GM21390 (cell line): Measurements from ENCODE around the gene ZNF236.

Experiments
- ATAC-seq: cut with Tn5 transposase; IDR thresholded peaks from one replicate; pipeline ENCODE4 v1.9.1; 2021; ENCODE audit not compliant: unreplicated experiment

The ZNF236 gene

DNA sequence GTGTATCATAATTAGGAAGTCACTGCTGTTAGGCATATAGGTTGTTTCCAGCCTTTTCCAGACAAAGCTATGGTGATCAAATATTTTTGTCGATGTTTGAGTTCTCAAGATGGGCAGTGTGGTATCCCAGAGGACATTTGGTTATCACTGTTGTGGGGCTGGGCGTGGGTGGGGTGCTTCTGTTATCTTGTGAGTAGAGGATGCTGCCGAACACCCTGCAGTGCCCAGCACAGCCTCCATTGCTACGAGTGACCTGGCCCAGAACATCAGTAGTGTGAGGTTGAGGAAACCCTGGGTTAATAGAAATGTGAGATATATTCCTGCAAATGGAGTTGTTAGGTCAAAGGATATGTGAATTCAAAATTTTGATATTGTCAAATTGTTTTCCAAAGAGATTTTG lies 33.2 kb downstream of the ZNF236 start:
- ATAC-seq, result no peak

GRCh38 chr18:76857476-76857875 lies 35.1 kb downstream of the ZNF236 start:
- no peak for ATAC-seq

GRCh38 chr18:76859474-76860339 lies 37.4 kb downstream of the ZNF236 start:
- peak; percentile 87 for ATAC-seq

- ATAC-seq, result no peak
These were observed 38.1 kb downstream of the ZNF236 start for GRCh38 chr18:76860411-76860810.

DNA sequence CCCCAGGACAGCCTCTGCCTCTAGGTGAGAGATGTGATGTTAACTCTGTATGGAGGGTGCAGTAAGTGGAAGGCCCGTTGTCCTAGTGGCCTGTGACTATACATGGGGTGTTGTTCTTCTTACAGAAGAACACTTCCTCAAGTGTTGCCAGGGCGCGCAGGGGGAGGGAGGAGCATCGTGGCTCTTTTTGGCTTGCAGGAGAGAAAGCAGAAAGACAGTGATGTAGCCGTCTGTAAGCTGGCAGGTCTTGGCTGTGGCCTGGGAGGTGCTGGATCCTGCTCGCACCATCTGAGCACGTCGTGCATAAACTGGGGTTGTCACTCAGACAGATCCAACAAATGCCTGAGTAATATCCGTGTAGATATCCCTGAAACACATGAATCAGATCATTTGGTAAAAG lies 44.3 kb downstream of the ZNF236 start:
- no peak for ATAC-seq

GRCh38 chr18:76873311-76873710 lies 51.0 kb downstream of the ZNF236 start:
- ATAC-seq, result no peak

GRCh38 chr18:76873713-76874112 lies 51.4 kb downstream of the ZNF236 start:
- ATAC-seq, result no peak

DNA sequence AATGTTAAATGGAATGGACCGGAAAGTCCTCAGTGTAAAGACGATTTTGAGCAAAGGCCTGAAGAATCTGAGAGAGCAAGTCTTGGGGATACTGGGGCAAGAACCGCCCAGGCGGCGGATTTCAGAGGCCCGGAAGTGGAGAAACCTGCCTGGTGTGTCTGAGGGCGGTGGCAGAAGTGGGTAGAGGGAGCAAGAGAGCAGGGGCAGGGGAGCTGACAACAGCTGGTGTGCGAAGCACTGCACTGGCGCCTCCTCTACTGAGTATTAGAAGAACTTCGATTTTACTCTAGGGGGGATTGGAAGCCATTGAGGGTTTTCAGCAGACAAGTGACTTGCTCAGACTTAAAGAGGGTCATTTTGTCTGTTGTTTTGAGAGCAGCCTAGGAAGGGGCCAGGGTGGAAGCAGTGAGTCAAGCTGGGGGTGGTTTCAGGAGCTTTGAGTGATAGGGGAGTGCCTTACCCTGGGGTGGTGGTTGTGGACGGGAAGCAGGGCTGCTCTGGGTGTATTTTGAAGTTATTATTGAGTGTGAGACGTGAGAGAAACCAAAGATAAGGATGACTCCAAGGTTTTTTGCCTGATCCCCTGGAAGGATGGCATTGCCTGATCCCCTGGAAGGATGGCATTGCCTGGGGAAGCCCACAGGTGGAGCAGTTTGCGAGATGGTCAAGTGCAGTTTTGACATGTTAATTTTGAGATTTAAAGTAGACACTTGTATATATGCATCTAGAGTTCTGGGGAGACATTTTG lies 52.5 kb downstream of the ZNF236 start:
- ATAC-seq, result peak; percentile 32

DNA sequence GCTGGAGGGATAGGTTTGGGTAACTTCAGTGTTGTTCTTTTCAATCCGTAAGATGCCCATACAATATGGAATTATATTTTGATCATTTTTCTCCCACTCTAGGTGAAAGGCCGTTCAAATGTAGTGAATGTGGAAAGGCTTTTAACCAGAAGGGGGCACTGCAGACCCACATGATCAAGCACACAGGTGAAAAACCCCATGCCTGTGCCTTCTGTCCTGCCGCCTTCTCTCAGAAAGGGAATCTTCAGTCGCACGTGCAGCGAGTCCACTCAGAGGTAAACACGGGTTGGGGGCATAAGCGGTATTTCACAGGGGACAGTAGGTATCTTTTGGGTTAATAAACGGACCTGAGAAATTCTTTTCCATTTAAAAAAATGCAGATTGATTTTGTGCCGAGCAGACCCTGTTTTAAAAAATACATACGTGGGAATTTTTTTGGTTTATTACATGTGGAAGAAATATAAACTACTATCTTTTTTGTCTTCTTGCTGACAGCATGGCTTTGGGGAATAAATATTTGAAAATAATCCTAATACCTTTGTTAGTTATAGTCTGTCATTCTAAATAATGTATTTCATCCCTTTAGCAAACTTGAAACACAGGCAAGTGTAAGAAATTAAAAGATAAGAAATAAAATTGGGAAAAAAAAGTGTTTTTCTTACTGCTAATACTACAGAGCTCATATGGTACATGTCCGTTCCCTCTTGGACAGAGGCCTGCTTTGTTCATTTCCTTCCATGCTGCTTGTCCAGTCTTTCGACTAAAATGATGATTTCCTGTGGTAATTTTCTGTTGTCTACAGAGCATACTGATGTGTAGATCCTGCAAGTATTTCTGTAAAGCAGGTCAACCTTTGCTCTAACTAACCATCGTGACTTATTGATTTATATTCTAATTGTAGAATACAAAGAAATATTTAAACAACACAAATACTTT lies 53.3 kb downstream of the ZNF236 start:
- ATAC-seq, result peak; percentile 65

GRCh38 chr18:76878426-76878825 lies 56.1 kb downstream of the ZNF236 start:
- no peak for ATAC-seq

DNA sequence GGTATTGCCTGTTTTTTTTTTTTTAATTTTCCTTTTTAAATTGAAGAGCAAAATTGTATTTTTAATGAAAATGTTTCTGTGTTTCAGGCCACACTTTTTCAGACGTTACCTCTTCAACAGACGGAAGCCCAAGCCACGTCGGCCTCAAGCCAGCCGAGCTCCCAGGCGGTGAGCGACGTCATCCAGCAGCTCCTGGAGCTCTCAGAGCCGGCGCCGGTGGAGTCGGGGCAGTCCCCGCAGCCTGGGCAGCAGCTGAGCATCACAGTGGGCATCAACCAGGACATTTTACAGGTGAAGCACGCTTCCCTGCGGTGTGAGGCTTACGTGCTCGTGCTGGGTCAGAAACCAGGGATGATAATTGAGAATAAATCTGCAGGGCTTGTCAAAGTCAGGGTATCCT lies 57.7 kb downstream of the ZNF236 start:
- no peak for ATAC-seq

DNA sequence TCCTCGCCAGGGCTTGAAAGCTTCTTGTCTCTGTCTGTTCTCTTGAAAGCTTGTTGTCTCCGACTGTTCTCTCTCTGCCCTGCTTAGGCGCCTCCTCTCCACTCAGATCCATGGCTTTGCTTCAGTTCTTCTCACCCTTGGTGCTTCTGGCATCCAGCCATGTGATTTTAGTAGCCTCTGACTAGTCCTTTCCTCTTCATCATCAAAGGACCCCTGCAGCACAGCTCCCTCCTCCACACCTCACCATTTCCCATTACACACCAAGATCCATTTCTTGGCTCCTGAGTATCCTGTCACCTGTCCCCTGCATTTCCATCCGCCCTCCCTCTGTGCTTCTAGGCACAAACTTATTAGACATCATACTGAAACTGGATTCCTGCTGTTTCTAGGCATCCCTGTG lies 59.4 kb downstream of the ZNF236 start:
- ATAC-seq, result no peak

- no peak for ATAC-seq
These were observed 59.8 kb downstream of the ZNF236 start for GRCh38 chr18:76882146-76882545.

DNA sequence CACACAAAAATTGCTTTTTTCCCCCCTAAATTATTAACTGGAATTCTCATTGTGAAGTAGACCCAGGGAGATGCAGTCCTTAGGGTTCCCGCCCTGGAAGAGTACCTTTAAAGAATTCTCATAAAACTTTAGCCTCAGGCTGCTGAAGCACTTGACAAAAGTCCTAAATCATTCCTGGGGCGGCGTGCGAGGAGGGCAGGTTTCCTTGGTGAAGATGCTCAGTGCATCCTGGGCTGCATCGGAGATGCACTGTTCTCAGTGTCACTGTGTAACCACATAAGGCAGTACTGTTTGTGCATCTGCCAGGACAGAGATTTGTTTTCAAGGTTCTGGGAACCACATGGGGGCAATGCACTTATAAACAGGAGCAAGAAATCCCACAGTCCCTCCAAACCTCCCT lies 62.6 kb downstream of the ZNF236 start:
- no peak for ATAC-seq

DNA sequence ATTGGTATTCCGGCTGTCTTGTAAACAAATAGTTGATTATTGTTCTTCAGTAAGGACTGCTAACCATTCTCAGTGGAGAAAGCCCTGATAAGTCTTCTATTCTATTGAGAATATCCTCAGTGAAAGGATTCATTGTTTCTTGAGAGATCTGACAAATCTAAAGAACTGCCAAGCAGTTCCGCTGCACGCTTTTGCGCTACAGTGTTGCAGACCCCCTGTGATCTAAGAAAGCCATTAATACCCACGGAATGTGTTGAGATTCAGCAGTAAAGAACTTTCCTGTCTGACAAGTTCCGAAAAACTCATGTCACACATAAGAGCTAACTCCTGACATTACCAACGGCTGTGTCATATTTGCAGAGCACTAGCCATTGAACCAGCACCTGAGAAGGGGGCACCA lies 63.8 kb downstream of the ZNF236 start:
- ATAC-seq, result no peak

DNA sequence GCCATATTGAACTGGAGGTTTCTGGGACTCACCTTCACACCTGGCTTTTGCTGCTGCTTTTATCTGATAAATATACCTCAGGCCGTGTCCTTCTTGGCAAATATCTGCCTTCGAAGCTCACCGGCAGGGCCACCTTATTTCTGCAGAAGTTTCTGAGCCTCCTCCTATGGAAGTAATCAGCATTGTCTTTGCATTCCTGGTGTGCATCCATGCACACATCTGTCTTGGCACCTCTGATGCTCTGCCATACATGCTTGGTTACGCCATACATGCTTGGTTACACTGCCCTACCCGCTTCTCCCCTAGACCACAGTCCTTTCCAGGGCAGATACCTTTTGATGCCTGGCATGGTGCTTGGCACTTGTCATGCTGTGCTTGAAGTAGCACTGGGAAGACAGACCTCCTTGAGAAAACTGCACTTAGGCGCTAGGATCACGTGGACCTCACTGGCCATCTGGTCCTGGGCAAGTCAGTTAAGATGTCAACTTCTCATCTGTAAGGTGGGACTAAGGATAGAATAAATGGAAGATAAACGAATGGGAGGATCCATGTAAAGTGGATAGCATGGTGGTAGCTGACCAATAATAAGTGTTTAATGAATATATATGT lies 66.8 kb downstream of the ZNF236 start:
- ATAC-seq, result no peak

DNA sequence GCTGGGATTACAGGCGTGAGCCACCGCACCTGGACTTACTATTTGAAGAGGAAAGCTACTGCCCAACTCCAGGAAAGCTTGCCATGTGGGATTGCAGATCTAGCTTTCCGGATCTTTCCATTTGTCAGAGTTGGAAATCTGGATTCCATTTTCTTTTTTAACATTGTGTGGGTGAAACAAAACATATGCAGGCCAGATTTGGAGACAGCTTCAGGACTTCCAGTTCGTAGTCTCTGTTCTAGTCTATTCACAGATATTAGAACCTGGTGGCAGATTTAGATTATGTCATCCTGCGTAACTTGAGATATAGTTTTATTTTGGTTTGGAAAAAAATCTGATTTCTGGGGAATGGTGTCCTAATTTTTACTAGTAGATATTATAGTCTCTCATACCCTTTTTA lies 70.5 kb downstream of the ZNF236 start:
- no peak for ATAC-seq

GRCh38 chr18:76894566-76895346 lies 72.4 kb downstream of the ZNF236 start:
- ATAC-seq, result no peak

DNA sequence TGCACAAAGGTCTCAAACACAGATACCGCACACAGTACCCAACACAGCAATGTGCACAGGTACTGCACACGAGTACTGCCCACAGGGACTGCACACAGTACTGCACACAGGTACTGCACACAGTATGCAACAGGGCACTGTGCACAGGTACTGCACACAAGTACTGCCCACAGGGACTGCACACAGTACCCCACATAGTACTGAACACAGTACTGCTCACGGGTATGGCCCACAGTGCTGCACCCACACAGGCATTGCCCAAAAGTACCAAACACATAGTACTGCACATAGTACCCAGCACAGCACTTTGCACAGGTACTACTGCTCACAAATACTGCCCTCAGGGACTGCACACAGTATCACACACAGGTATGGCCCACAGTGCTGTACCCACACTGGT lies 73.1 kb downstream of the ZNF236 start:
- ATAC-seq, result no peak

GRCh38 chr18:76896677-76897076 lies 74.3 kb downstream of the ZNF236 start:
- no peak for ATAC-seq
